Psoas muscle (tissue), 8 donors: ENCODE data around the gene KLF15. TPM values are rescaled to one million over a fixed set of nuclear protein-coding genes. Genes with fewer than 3 reads are reported as not detected.

Experiments
- ATAC-seq, 4 donors: fragments of 200-7000 bp; cut with Tn5 transposase; one replicate each; pipeline ENCODE4 v1.9.1; 2020; ENCODE audit warnings: moderate library complexity in 3 of 4, mild to moderate bottlenecking in 2 of 4
- DNase-seq, 2 donors: peaks; one replicate each; pipeline ENCODE4 v3.0.0-alpha.2; 2020
- H3K27ac ChIP-seq: fragments of 200-600 bp; one replicate; pipeline ENCODE4 v1.8.0; 2022
- H3K27me3 ChIP-seq, 3 donors: fragments of 200-600 bp in 1 of 3; one replicate each; pipeline versions ENCODE4 v1.6.1 to v1.8.0; 2013 to 2022; ENCODE audit warnings: low read length in 2 of 3, mild to moderate bottlenecking in 2 of 3, moderate library complexity in 1 of 3; ENCODE audit not compliant: insufficient read depth in 3 of 3
- H3K36me3 ChIP-seq, 2 donors: fragments of 200-600 bp in 1 of 2; one replicate each; pipeline versions ENCODE4 v1.6.1 to v1.8.0; 2013 to 2022; ENCODE audit warnings: low read depth in 1 of 2, mild to moderate bottlenecking in 1 of 2, moderate library complexity in 1 of 2; ENCODE audit not compliant: insufficient read depth in 1 of 2
- H3K4me1 ChIP-seq: fragments of 200-600 bp; one replicate; pipeline ENCODE4 v1.8.0; 2022
- H3K4me3 ChIP-seq: fragments of 200-600 bp; one replicate; pipeline ENCODE4 v1.8.0; 2022; ENCODE audit warnings: mild to moderate bottlenecking
- H3K9me3 ChIP-seq: fragments of 200-600 bp; one replicate; pipeline ENCODE4 v1.8.0; 2022
- CTCF ChIP-seq: fragments of 200-600 bp; IDR thresholded peaks from one replicate; pipeline ENCODE4 v1.8.0; 2022; ENCODE audit warnings: antibody characterized with exemption
- WGBS, 3 donors: extraction: QIAGEN DNeasy Blood & Tissue Kit; methylation state at CpG; one replicate each; pipeline versions ENCODE4 v1.1.6 to v1.1.7; 2013; 5-methylcytosine and 5-hydroxymethylcytosine counted together
- intact Hi-C, 2 donors: fragments of 100-400 bp; cut with DNase I; formaldehyde crosslinking; loops; one replicate each; pipeline versions ENCODE4 v1.11.0 to v1.14.2; 2022
- polyA plus RNA-seq, 3 donors: library from polyadenylated mRNA; stranded (reverse); fragments of 200-250 nt; gene quantifications; one replicate each; pipeline ENCODE4 v1.2.3, GENCODE V29; 2013
- total RNA-seq, 4 donors: library from RNA; stranded (reverse); fragmentation: NEBNext Ultra II Directional in 2 of 4; extraction: Animal tissue kit (Norgen Biotek cat#: 25700) in 2 of 4; gene quantifications; one replicate each; pipeline versions ENCODE4 v1.2.1 to v1.2.4, GENCODE V29; 2021 to 2023
- donor health status: healthy with polysubstance abuse.
- donor health status: DM: no; HTN: no; CAD: no; lungs with moderate emphysema.
- donor health status: Bipolar disorder and iron deficiency.
- donor health status: healthy.
- donor health status: DM: yes; HTN: yes; CAD: no.
- donor health status: DM: no; HTN: no; CAD: no.
- donor health status: DM: no; HTN: no; CAD: no.
- donor health status: DM: yes; HTN: yes; CAD: no.

The KLF15 gene
- total and polyA plus RNA-seq, 7 donors = 13.2 to 77.6 (median 37.8) TPM

GRCh38 chr3:126329927-126330725 lies 27.1 kb downstream of the KLF15 start:
- WGBS, 3 donors = 80 to 84% (median 82%) methylated on average over 7 of the region's 7 CpGs
- Histone ChIP-seq H3K4me3 (no peak overlapping the region), H3K27ac (no peak overlapping the region), H3K9me3 (peaks cover 19% of the 10 kb centered on the region), H3K27me3 (no peaks in the 10 kb centered on the region), H3K36me3 (no peaks in the 10 kb centered on the region), H3K4me1 (no peaks in the 10 kb centered on the region)
- intact Hi-C loops = no loop called here
- TF ChIP-seq CTCF = no peak
- ATAC-seq (no peak), DNase-seq (peak in 1 of 2 donors; percentile 32)

GRCh38 chr3:126326629-126327028 lies 30.6 kb downstream of the KLF15 start:
- intact Hi-C loops = no loop called here
- DNase-seq (no peak), ATAC-seq (no peak)
- no peaks in the 10 kb centered on the region for H3K36me3 ChIP-seq
- no peaks in the 10 kb centered on the region for H3K4me1 ChIP-seq
- H3K27ac ChIP-seq = no peak overlapping the region
- WGBS, 3 donors = 85 to 86% (median 85%) methylated on average over 4 of the region's 4 CpGs
- H3K4me3 ChIP-seq = no peak overlapping the region
- peaks cover 19% of the 10 kb centered on the region for H3K9me3 ChIP-seq
- TF ChIP-seq CTCF = no peak
- no peaks in the 10 kb centered on the region for H3K27me3 ChIP-seq

- 76 to 78% (median 77%) methylated on average over 9 of the region's 9 CpGs for WGBS, 3 donors
- Histone ChIP-seq H3K36me3 (no peaks in the 10 kb centered on the region), H3K27ac (no peak overlapping the region), H3K4me3 (no peak overlapping the region), H3K27me3 (no peaks in the 10 kb centered on the region), H3K9me3 (no peaks in the 10 kb centered on the region), H3K4me1 (no peaks in the 10 kb centered on the region)
- DNase-seq (peak in 1 of 2 donors; percentile 39), ATAC-seq (no peak)
- intact Hi-C loops = no loop called here
- no peak for TF ChIP-seq CTCF
Observed at GRCh38 chr3:126322181-126322967, 34.8 kb downstream of the KLF15 start.

- ATAC-seq (no peak), DNase-seq (peak in 1 of 2 donors; percentile 18)
- Histone ChIP-seq H3K27ac (no peak overlapping the region), H3K4me1 (no peaks in the 10 kb centered on the region), H3K27me3 (no peaks in the 10 kb centered on the region), H3K36me3 (no peaks in the 10 kb centered on the region), H3K4me3 (no peak overlapping the region), H3K9me3 (no peaks in the 10 kb centered on the region)
- intact Hi-C loops = no loop called here
- TF ChIP-seq CTCF = no peak
- whole genome bisulfite sequencing, 3 donors = 73 to 78% (median 76%) methylated on average over 9 of the region's 9 CpGs
Observed at GRCh38 chr3:126321490-126321889, 35.7 kb downstream of the KLF15 start.
